Islet of Langerhans (tissue), 1 donor: ENCODE results near the gene CD244.

Source experiments
- FAIRE-seq: peaks from one replicate; lab custom pipeline; 2011; peaks lifted over from hg19 to GRCh38; lab: Jason Lieb, UNC

The CD244 gene

GRCh38 chr1:160781186-160781766, 81.4 kb downstream of the CD244 start:
- no peak for FAIRE-seq

- no peak for FAIRE-seq
Observed at GRCh38 chr1:160780398-160780755, 82.3 kb downstream of the CD244 start.
